ENCODE measurements around the gene NTNG1.

- TF ChIP-seq CTCF (IDR thresholded peaks at IDR 0.05): no peak
- TF ChIP-seq POLR2A (IDR thresholded peaks at IDR 0.05): no peak
These were observed 390.4 kb downstream of the NTNG1 start for GRCh38 chr1:107531065-107531908.
